Gastroesophageal sphincter (tissue), 3 donors: ENCODE results near the gene ARID3B.

Experiments used
- POLR2A ChIP-seq, 2 donors: fragments of 450-650 bp; IDR thresholded peaks; one replicate each; pipeline ENCODE4 v1.6.1; 2017; ENCODE audit warnings: antibody characterized with exemption in 2 of 2, mild to moderate bottlenecking in 2 of 2, moderate library complexity in 1 of 2
- TF ChIP-seq, protein P1 (sequence below), 4 experiments: fragments of 200-600 bp in 2 of 4; fragments of 450-650 bp in 2 of 4; sonication (generic) in 1 of 4; IDR thresholded peaks; one replicate each; pipeline ENCODE4 v1.5.1; 2017 to 2019; ENCODE audit warnings: antibody characterized with exemption in 4 of 4, mild to moderate bottlenecking in 2 of 4, moderate library complexity in 2 of 4

DNA sequence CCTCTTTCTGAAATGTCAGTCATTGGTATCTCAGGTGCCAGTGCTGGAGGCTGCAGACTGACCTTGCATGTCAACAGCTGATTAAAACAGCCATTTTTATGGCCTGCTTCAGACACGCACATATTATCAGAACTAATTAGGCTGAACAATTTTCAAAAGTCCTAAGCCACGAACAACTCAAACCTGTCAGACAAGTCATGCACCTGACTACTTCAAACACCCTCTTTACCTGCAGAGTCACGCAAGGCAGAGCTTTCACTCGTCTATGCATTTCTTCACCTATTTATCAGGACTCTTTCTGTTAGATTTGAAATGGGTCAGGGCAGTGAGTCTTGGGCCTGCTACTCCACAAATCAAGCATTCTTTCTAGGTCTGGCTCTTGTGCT lies 101.3 kb downstream of the ARID3B start:
- TF ChIP-seq, protein P1, sequence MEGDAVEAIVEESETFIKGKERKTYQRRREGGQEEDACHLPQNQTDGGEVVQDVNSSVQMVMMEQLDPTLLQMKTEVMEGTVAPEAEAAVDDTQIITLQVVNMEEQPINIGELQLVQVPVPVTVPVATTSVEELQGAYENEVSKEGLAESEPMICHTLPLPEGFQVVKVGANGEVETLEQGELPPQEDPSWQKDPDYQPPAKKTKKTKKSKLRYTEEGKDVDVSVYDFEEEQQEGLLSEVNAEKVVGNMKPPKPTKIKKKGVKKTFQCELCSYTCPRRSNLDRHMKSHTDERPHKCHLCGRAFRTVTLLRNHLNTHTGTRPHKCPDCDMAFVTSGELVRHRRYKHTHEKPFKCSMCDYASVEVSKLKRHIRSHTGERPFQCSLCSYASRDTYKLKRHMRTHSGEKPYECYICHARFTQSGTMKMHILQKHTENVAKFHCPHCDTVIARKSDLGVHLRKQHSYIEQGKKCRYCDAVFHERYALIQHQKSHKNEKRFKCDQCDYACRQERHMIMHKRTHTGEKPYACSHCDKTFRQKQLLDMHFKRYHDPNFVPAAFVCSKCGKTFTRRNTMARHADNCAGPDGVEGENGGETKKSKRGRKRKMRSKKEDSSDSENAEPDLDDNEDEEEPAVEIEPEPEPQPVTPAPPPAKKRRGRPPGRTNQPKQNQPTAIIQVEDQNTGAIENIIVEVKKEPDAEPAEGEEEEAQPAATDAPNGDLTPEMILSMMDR (IDR thresholded peaks at IDR 0.05) = no peak
- TF ChIP-seq POLR2A (IDR thresholded peaks at IDR 0.05) = no peak
